GM12875 (cell line): Measurements from ENCODE around the gene TNPO2.

Experiments
- H3K4me3 ChIP-seq: one replicate; pipeline ENCODE4 v1.5.1; 2011; ENCODE audit warnings: low read depth, low read length, control low read depth
- CTCF ChIP-seq: IDR thresholded peaks from 2 replicates; pipeline ENCODE4 v1.5.1; 2011; ENCODE audit warnings: low read depth, mild to moderate bottlenecking, control low read depth, inconsistent platforms, low read length, moderate library complexity, borderline replicate concordance; ENCODE audit not compliant: insufficient read depth

The TNPO2 gene

GRCh38 chr19:12723641-12724426 lies at the start of gene TNPO2:
Gene TNPO2, minus strand, starts transcription at chr19:12723932. Its CDS starts 2,955 bp downstream, at chr19:12720977.
- H3K4me3 ChIP-seq = peak within 1 kb of the TSS; percentile 72
- no peak for TF ChIP-seq CTCF

- no peak for TF ChIP-seq CTCF
- no peak overlapping the region for H3K4me3 ChIP-seq
Measured at GRCh38 chr19:12772323-12772722, 48.6 kb upstream of the TNPO2 start.

GRCh38 chr19:12770922-12771321 lies 47.2 kb upstream of the TNPO2 start:
- no peak overlapping the region for H3K4me3 ChIP-seq
- TF ChIP-seq CTCF = no peak

GRCh38 chr19:12769689-12770088 lies 46.0 kb upstream of the TNPO2 start:
- no peak overlapping the region for H3K4me3 ChIP-seq

GRCh38 chr19:12767666-12768065 lies 43.9 kb upstream of the TNPO2 start:
- no peak for TF ChIP-seq CTCF

More at GRCh38 chr19:12769689-12770088, 46.0 kb upstream of the TNPO2 start:
- no peak for TF ChIP-seq CTCF

GRCh38 chr19:12767150-12767549 lies 43.4 kb upstream of the TNPO2 start:
- no peak for TF ChIP-seq CTCF
- no peak overlapping the region for H3K4me3 ChIP-seq

More at GRCh38 chr19:12767666-12768065, 43.9 kb upstream of the TNPO2 start:
- H3K4me3 ChIP-seq = no peak overlapping the region

- no peak overlapping the region for H3K4me3 ChIP-seq
- TF ChIP-seq CTCF = peak; percentile 58; the same call in 1 of the 2 replicates
Measured at GRCh38 chr19:12766051-12766521, 42.4 kb upstream of the TNPO2 start.
